ENCODE results near the gene METTL16. TPM values are rescaled to one million over a fixed set of nuclear protein-coding genes. Genes with fewer than 3 reads are reported as not detected.

METTL16 gene
- total and polyA plus RNA-seq, 2 experiments from 2014 or later, result 40.1 to 80.8 TPM

GRCh38 chr17:2551928-2552327 lies 40.2 kb upstream of the METTL16 start:
- H3K27ac Mint-ChIP-seq, result peak overlapping the region; percentile 82
- Histone ChIP-seq H3K9me2 (ENCODE audit: insufficient read depth) (no peaks in the 10 kb centered on the region), H4K20me1 (replicated peaks; ENCODE audit: insufficient read depth) (no peaks in the 10 kb centered on the region), H3K27me3 (ENCODE audit: insufficient read depth) (no peaks in the 10 kb centered on the region), H2AFZ (peak overlapping the region; percentile 92), H3K4me1 (ENCODE audit: insufficient read depth) (no peaks in the 10 kb centered on the region; the same call in 1 of the 2 replicates), H3K79me2 (replicated peaks; ENCODE audit: insufficient read depth) (no peaks in the 10 kb centered on the region), H3F3A (replicated peaks; ENCODE audit: low read depth) (no peaks in the 10 kb centered on the region), H3K4me2 (peak overlapping the region; percentile 66), H3K4me3 (peak overlapping the region; percentile 23), H3K27ac (ENCODE audit: low read depth) (peak overlapping the region; percentile 40; the same call in 1 of the 2 replicates), H3K36me3 (ENCODE audit: insufficient read depth) (no peaks in the 10 kb centered on the region)
- no peak for TF ChIP-seq ZNF331 (CRISPR knock-in tag; IDR thresholded peaks at IDR 0.05; ENCODE audit: low read depth)
- no peak for TF ChIP-seq JUNB (IDR thresholded peaks at IDR 0.05; ENCODE audit: unreplicated experiment)
- no peak for TF ChIP-seq STAT1 (IDR thresholded peaks at IDR 0.05; ENCODE audit: unreplicated experiment)
- TF ChIP-seq REST (IDR thresholded peaks at IDR 0.05; ENCODE audit: unreplicated experiment), result no peak
- TF ChIP-seq ZNF114 (CRISPR knock-in tag; IDR thresholded peaks at IDR 0.05), result no peak
- H3K4me1 Mint-ChIP-seq, result peaks cover 11% of the 10 kb centered on the region
- ATAC-seq (peak; percentile 55), DNase-seq (ENCODE audit: low spot score) (no peak)
- no peaks in the 10 kb centered on the region for H3K36me3 Mint-ChIP-seq (ENCODE audit: low read depth)
- peak overlapping the region; percentile 30 for H3K4me3 Mint-ChIP-seq
- no peaks in the 10 kb centered on the region for H3K9me3 Mint-ChIP-seq
- H3K27me3 Mint-ChIP-seq (ENCODE audit: insufficient read depth, low read depth, poor library complexity), result peaks cover 15% of the 10 kb centered on the region

GRCh38 chr17:2551493-2551892 lies 39.8 kb upstream of the METTL16 start:
- Histone ChIP-seq H3K9me2 (ENCODE audit: insufficient read depth) (no peaks in the 10 kb centered on the region), H3K36me3 (ENCODE audit: insufficient read depth) (no peaks in the 10 kb centered on the region), H4K20me1 (replicated peaks; ENCODE audit: insufficient read depth) (no peaks in the 10 kb centered on the region), H3K4me2 (peak overlapping the region; percentile 66), H3K4me3 (peak overlapping the region; percentile 23), H3K4me1 (ENCODE audit: insufficient read depth) (no peaks in the 10 kb centered on the region; the same call in 1 of the 2 replicates), H3K79me2 (replicated peaks; ENCODE audit: insufficient read depth) (no peaks in the 10 kb centered on the region), H3F3A (replicated peaks; ENCODE audit: low read depth) (no peaks in the 10 kb centered on the region), H3K27me3 (ENCODE audit: insufficient read depth) (no peaks in the 10 kb centered on the region), H3K27ac (ENCODE audit: low read depth) (peak overlapping the region; percentile 40; the same call in 1 of the 2 replicates), H2AFZ (peak overlapping the region; percentile 92)
- H3K36me3 Mint-ChIP-seq (ENCODE audit: low read depth), result no peaks in the 10 kb centered on the region
- peak; percentile 71 for DNase-seq (ENCODE audit: low spot score)
- H3K4me3 Mint-ChIP-seq, result peak overlapping the region; percentile 30
- peak overlapping the region; percentile 82 for H3K27ac Mint-ChIP-seq
- H3K9me3 Mint-ChIP-seq, result no peaks in the 10 kb centered on the region
- peaks cover 15% of the 10 kb centered on the region for H3K27me3 Mint-ChIP-seq (ENCODE audit: insufficient read depth, low read depth, poor library complexity)
- peak; percentile 90 for ATAC-seq
- H3K4me1 Mint-ChIP-seq, result peaks cover 11% of the 10 kb centered on the region
- no peak for TF ChIP-seq ZNF331 (CRISPR knock-in tag; IDR thresholded peaks at IDR 0.05; ENCODE audit: low read depth)
- TF ChIP-seq POLR2AphosphoS5 (IDR thresholded peaks at IDR 0.05; ENCODE audit: low read depth), result no peak
- TF ChIP-seq CREB1 (CRISPR knock-in tag; IDR thresholded peaks at IDR 0.05; ENCODE audit: low read depth), result no peak
- TF ChIP-seq ZNF462 (CRISPR knock-in tag; IDR thresholded peaks at IDR 0.05), result no peak
- TF ChIP-seq REST (IDR thresholded peaks at IDR 0.05; ENCODE audit: unreplicated experiment), result no peak

All from GM23338 (cell line).